ENCODE results near the gene CMTM8. TPM values are rescaled to one million over a fixed set of nuclear protein-coding genes. Genes with fewer than 3 reads are reported as not detected.
A peak's percentile ranks its signal among the peaks of the same experiment; 100 is the strongest.

The CMTM8 gene
- total RNA-seq, 1 experiment from 2014 or later, result 9.0 TPM

GRCh38 chr3:32303399-32303747, 64.9 kb downstream of the CMTM8 start:
- CTCF ChIA-PET, result interaction anchor here (0.6 to 1.6 kb wide), 6 partner anchors 8 to 164 kb away, joined by 3 to 7 read pairs (median 4); no protein-coding TSS in a partner anchor
- TF ChIP-seq, protein P1, sequence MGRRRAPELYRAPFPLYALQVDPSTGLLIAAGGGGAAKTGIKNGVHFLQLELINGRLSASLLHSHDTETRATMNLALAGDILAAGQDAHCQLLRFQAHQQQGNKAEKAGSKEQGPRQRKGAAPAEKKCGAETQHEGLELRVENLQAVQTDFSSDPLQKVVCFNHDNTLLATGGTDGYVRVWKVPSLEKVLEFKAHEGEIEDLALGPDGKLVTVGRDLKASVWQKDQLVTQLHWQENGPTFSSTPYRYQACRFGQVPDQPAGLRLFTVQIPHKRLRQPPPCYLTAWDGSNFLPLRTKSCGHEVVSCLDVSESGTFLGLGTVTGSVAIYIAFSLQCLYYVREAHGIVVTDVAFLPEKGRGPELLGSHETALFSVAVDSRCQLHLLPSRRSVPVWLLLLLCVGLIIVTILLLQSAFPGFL (CRISPR knock-in tag; IDR thresholded peaks at IDR 0.05; ENCODE audit: borderline replicate concordance), result no peak
- TF ChIP-seq CBFB (CRISPR knock-in tag; IDR thresholded peaks at IDR 0.05; ENCODE audit: low read depth) (no peak), MLX (CRISPR knock-in tag; IDR thresholded peaks at IDR 0.05) (no peak), GRHL2 (CRISPR knock-in tag; IDR thresholded peaks at IDR 0.05; ENCODE audit: insufficient replicate concordance, severe bottlenecking) (no peak), MYBL2 (CRISPR knock-in tag; IDR thresholded peaks at IDR 0.05) (no peak), IRF1 (CRISPR knock-in tag; IDR thresholded peaks at IDR 0.05) (no peak)
- Mint-ChIP-seq H3K27me3 (ENCODE audit: low read depth) (no peaks in the 10 kb centered on the region), H3K4me1 (peaks cover 46% of the 10 kb centered on the region), H3K9me3 (peaks cover 8% of the 10 kb centered on the region), H3K4me3 (no peak overlapping the region), H3K27ac (peak overlapping the region; percentile 57), H3K36me3 (no peaks in the 10 kb centered on the region)
- POLR2A ChIA-PET, result no interaction called here
- no peak for DNase-seq (ENCODE audit: low spot score)
- ATAC-seq, result no peak

- Mint-ChIP-seq H3K4me3 (no peak overlapping the region), H3K27me3 (ENCODE audit: low read depth) (no peaks in the 10 kb centered on the region), H3K9me3 (peaks cover 8% of the 10 kb centered on the region), H3K4me1 (peaks cover 46% of the 10 kb centered on the region), H3K36me3 (no peaks in the 10 kb centered on the region), H3K27ac (peak overlapping the region; percentile 50; the same call in 1 of the 2 replicates)
- CTCF ChIA-PET, result interaction anchor here (0.6 to 1.8 kb wide), 7 partner anchors 9 to 163 kb away, joined by 3 to 7 read pairs (median 4); no protein-coding TSS in a partner anchor
- POLR2A ChIA-PET, result no interaction called here
- ATAC-seq (peak; percentile 68), DNase-seq (ENCODE audit: low spot score) (no peak)
- 0 out of 2 replicates have a peak, but pooled peaks have one; percentile 30 for TF ChIP-seq FOXK1 (CRISPR knock-in tag; IDR thresholded peaks at IDR 0.05)
- TF ChIP-seq CREB1 (CRISPR knock-in tag; IDR thresholded peaks at IDR 0.05), result no peak
Measured at GRCh38 chr3:32303977-32304881, 65.7 kb downstream of the CMTM8 start.

DNA sequence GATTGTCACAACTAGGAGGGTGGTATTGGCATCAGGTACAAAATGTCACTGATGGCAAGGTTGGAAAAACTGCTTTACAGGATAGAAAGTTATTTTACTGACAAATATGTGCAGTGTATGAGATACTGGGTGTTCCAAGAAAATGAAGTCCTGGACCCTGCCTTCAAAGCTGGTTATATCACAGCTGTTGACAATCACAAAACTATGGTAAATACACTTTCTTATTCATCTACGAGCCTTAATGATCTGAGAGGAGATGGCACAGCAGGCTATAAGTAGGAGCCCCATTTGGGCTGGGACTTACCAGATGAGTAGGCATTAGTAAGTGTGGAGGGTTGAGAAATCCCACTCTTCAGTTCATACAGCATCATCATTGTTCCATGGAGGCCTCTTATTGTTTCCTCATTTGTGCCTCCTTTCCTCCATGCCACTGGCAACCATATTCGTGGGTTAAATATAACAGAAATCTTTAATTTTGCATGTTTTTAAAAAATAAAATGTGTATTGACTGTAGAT, 66.9 kb downstream of the CMTM8 start:
- CTCF ChIA-PET, result interaction anchor here (1.4 to 1.8 kb wide), 2 partner anchors 10 to 29 kb away, joined by 6 to 7 read pairs; no protein-coding TSS in a partner anchor
- ATAC-seq, result no peak

More for the DNA sequence above, 66.9 kb downstream of the CMTM8 start:
- H3K27ac Mint-ChIP-seq, result no peak overlapping the region
- no peak overlapping the region for H3K4me3 Mint-ChIP-seq
- H3K4me1 Mint-ChIP-seq, result peaks cover 51% of the 10 kb centered on the region
- no peak for TF ChIP-seq ZNF317 (CRISPR knock-in tag; IDR thresholded peaks at IDR 0.05; ENCODE audit: borderline replicate concordance, low read depth)
- no peak for TF ChIP-seq NR2C2 (CRISPR knock-in tag; IDR thresholded peaks at IDR 0.05)
- TF ChIP-seq ETV6 (CRISPR knock-in tag; IDR thresholded peaks at IDR 0.05), result no peak
- TF ChIP-seq HMGXB4 (CRISPR knock-in tag; IDR thresholded peaks at IDR 0.05), result no peak
- no peak for TF ChIP-seq USF2 (CRISPR knock-in tag; IDR thresholded peaks at IDR 0.05)
- TF ChIP-seq IRF2 (CRISPR knock-in tag; IDR thresholded peaks at IDR 0.05; ENCODE audit: borderline replicate concordance, low read depth), result no peak
- no peak for TF ChIP-seq ZNF423 (CRISPR knock-in tag; IDR thresholded peaks at IDR 0.05)
- no peak for TF ChIP-seq ZNF263 (CRISPR knock-in tag; IDR thresholded peaks at IDR 0.05; ENCODE audit: low read depth)
- TF ChIP-seq TP53 (CRISPR knock-in tag; IDR thresholded peaks at IDR 0.05), result no peak
- no peak for TF ChIP-seq SP1 (CRISPR knock-in tag; conservative IDR thresholded peaks at IDR 0.05)
- no peak for TF ChIP-seq CBFB (CRISPR knock-in tag; IDR thresholded peaks at IDR 0.05; ENCODE audit: low read depth)
- TF ChIP-seq NFE2L1 (CRISPR knock-in tag; IDR thresholded peaks at IDR 0.05), result no peak
- TF ChIP-seq NFYB (CRISPR knock-in tag; conservative IDR thresholded peaks at IDR 0.05; ENCODE audit: low read depth), result no peak
- no peak for TF ChIP-seq ZNF232 (CRISPR knock-in tag; IDR thresholded peaks at IDR 0.05)
- peaks cover 8% of the 10 kb centered on the region for H3K9me3 Mint-ChIP-seq
- POLR2A ChIA-PET, result no interaction called here
- no peaks in the 10 kb centered on the region for H3K27me3 Mint-ChIP-seq (ENCODE audit: low read depth)
- H3K36me3 Mint-ChIP-seq, result no peaks in the 10 kb centered on the region
- no peak for DNase-seq (ENCODE audit: low spot score)
